WTC11 (cell line): ENCODE results near the gene STK39. TPM values are rescaled to one million over a fixed set of nuclear protein-coding genes. Genes with fewer than 3 reads are reported as not detected.

Source experiments
- ATAC-seq: fragments of 200-7000 bp; cut with Tn5 transposase; 2 replicates; pipeline ENCODE4 v1.10.0; 2021; ENCODE audit warnings: mild to moderate bottlenecking, moderate library complexity
- CTCF ChIA-PET: fragments of 300-600 bp; sonication (Branson Sonifier 250); formaldehyde crosslinking; loops from one replicate; lab custom pipeline; 2021; ENCODE audit warnings: antibody characterized with exemption; lab: Charles Lee
- POLR2A ChIA-PET: fragments of 350-600 bp; sonication (Branson Sonifier 250); formaldehyde crosslinking; loops from one replicate; lab custom pipeline; 2021; ENCODE audit warnings: antibody characterized with exemption; lab: Charles Lee
- DNase-seq: peaks from one replicate; pipeline ENCODE4 v3.0.0; 2021; ENCODE audit warnings: low spot score
- H3K27ac Mint-ChIP-seq: 2 replicates; pipeline ENCODE4 v1.8.0; 2021; ENCODE audit warnings: mixed read lengths
- H3K27me3 Mint-ChIP-seq: 2 replicates; pipeline ENCODE4 v1.8.0; 2021; ENCODE audit warnings: low read depth, mild to moderate bottlenecking, moderate library complexity, mixed read lengths
- H3K36me3 Mint-ChIP-seq: 2 replicates; pipeline ENCODE4 v1.8.0; 2021; ENCODE audit warnings: mixed read lengths
- H3K4me1 Mint-ChIP-seq: 2 replicates; pipeline ENCODE4 v1.8.0; 2022; ENCODE audit warnings: mixed read lengths
- H3K4me3 Mint-ChIP-seq: 2 replicates; pipeline ENCODE4 v1.8.0; 2021; ENCODE audit warnings: mild to moderate bottlenecking, moderate library complexity, mixed read lengths
- H3K9me3 Mint-ChIP-seq: 2 replicates; pipeline ENCODE4 v1.8.0; 2021; ENCODE audit warnings: mixed read lengths
- ARID4B ChIP-seq: sonication (generic); formaldehyde crosslinking; IDR thresholded peaks from 2 replicates; pipeline ENCODE4 v1.8.0; 2023; ENCODE audit warnings: missing genetic modification reagents, mild to moderate bottlenecking, borderline replicate concordance
- CREM ChIP-seq: sonication (generic); formaldehyde crosslinking; IDR thresholded peaks from 2 replicates; pipeline ENCODE4 v1.8.1; 2022; ENCODE audit warnings: mild to moderate bottlenecking, missing genetic modification reagents, moderate library complexity
- E2F4 ChIP-seq: sonication (generic); formaldehyde crosslinking; IDR thresholded peaks from 2 replicates; pipeline ENCODE4 v1.8.1; 2022; ENCODE audit warnings: low read depth, mild to moderate bottlenecking, moderate library complexity, missing genetic modification reagents, borderline replicate concordance
- EMX1 ChIP-seq: fragments of 250-450 bp; sonication (Bioruptor Pico); IDR thresholded peaks from 2 replicates; pipeline ENCODE4 v1.8.0; 2021; ENCODE audit warnings: mild to moderate bottlenecking
- FOXK1 ChIP-seq: sonication (generic); formaldehyde crosslinking; IDR thresholded peaks from 2 replicates; pipeline ENCODE4 v1.8.0; 2022; ENCODE audit warnings: mild to moderate bottlenecking, moderate library complexity, missing genetic modification reagents
- IRF1 ChIP-seq: sonication (generic); formaldehyde crosslinking; IDR thresholded peaks from 2 replicates; pipeline ENCODE4 v1.8.0; 2023; ENCODE audit warnings: missing genetic modification reagents
- JUN ChIP-seq: sonication (generic); formaldehyde crosslinking; IDR thresholded peaks from 2 replicates; pipeline ENCODE4 v1.8.0; 2023; ENCODE audit warnings: mild to moderate bottlenecking, missing genetic modification reagents
- MYBL2 ChIP-seq: sonication (generic); formaldehyde crosslinking; IDR thresholded peaks from 2 replicates; pipeline ENCODE4 v1.8.1; 2023; ENCODE audit warnings: mild to moderate bottlenecking, moderate library complexity, missing genetic modification reagents
- PRRX2 ChIP-seq: fragments of 250-450 bp; sonication (Bioruptor Pico); IDR thresholded peaks from 2 replicates; pipeline ENCODE4 v1.8.0; 2021; ENCODE audit warnings: mild to moderate bottlenecking
- RELA ChIP-seq: sonication (generic); formaldehyde crosslinking; IDR thresholded peaks from 2 replicates; pipeline ENCODE4 v1.8.1; 2022; ENCODE audit warnings: missing genetic modification reagents, mild to moderate bottlenecking, borderline replicate concordance
- TEAD4 ChIP-seq: sonication (generic); formaldehyde crosslinking; IDR thresholded peaks from 2 replicates; pipeline ENCODE4 v1.8.0; 2022; ENCODE audit warnings: mild to moderate bottlenecking, missing genetic modification reagents
- TP53 ChIP-seq: sonication (generic); formaldehyde crosslinking; IDR thresholded peaks from 2 replicates; pipeline ENCODE4 v1.8.1; 2023; ENCODE audit warnings: mild to moderate bottlenecking, missing genetic modification reagents
- ZNF138 ChIP-seq: sonication (generic); formaldehyde crosslinking; conservative IDR thresholded peaks from 2 replicates; pipeline ENCODE4 v1.8.1; 2022; ENCODE audit warnings: mild to moderate bottlenecking, moderate library complexity, missing genetic modification reagents
- ZNF396 ChIP-seq: fragments of 250-450 bp; sonication (Bioruptor Pico); IDR thresholded peaks from 2 replicates; pipeline ENCODE4 v1.8.0; 2021; ENCODE audit warnings: mild to moderate bottlenecking, moderate library complexity, borderline replicate concordance
- ZNF416 ChIP-seq: fragments of 250-450 bp; sonication (Bioruptor Pico); IDR thresholded peaks from 2 replicates; pipeline ENCODE4 v1.9.0; 2021; ENCODE audit warnings: mild to moderate bottlenecking, inconsistent platforms
- ZNF423 ChIP-seq: fragments of 250-450 bp; sonication (Bioruptor Pico); IDR thresholded peaks from 2 replicates; pipeline ENCODE4 v2.1.2; 2022; ENCODE audit warnings: mild to moderate bottlenecking, moderate library complexity
- total RNA-seq: library from RNA; stranded (reverse); gene quantifications from 3 replicates; pipeline ENCODE4 v1.2.3, GENCODE V29; 2021
- TF ChIP-seq, protein P1 (sequence below): fragments of 250-450 bp; sonication (Bioruptor Pico); conservative IDR thresholded peaks from 2 replicates; pipeline ENCODE4 v1.9.0; 2021; ENCODE audit warnings: mild to moderate bottlenecking
- TF ChIP-seq, protein P2 (sequence below): fragments of 200-600 bp; IDR thresholded peaks from 2 replicates; pipeline ENCODE4 v1.8.0; 2022; ENCODE audit warnings: antibody characterized with exemption
- TF ChIP-seq, protein P3 (sequence below): sonication (generic); formaldehyde crosslinking; conservative IDR thresholded peaks from 2 replicates; pipeline ENCODE4 v1.8.1; 2022; ENCODE audit warnings: mild to moderate bottlenecking, missing genetic modification reagents
- TF ChIP-seq, protein P4 (sequence below): sonication (generic); formaldehyde crosslinking; IDR thresholded peaks from 2 replicates; pipeline ENCODE4 v1.8.0; 2022; ENCODE audit warnings: mild to moderate bottlenecking, missing genetic modification reagents

STK39 gene
- total RNA-seq, 1 experiment from 2014 or later, result 20.5 TPM

DNA sequence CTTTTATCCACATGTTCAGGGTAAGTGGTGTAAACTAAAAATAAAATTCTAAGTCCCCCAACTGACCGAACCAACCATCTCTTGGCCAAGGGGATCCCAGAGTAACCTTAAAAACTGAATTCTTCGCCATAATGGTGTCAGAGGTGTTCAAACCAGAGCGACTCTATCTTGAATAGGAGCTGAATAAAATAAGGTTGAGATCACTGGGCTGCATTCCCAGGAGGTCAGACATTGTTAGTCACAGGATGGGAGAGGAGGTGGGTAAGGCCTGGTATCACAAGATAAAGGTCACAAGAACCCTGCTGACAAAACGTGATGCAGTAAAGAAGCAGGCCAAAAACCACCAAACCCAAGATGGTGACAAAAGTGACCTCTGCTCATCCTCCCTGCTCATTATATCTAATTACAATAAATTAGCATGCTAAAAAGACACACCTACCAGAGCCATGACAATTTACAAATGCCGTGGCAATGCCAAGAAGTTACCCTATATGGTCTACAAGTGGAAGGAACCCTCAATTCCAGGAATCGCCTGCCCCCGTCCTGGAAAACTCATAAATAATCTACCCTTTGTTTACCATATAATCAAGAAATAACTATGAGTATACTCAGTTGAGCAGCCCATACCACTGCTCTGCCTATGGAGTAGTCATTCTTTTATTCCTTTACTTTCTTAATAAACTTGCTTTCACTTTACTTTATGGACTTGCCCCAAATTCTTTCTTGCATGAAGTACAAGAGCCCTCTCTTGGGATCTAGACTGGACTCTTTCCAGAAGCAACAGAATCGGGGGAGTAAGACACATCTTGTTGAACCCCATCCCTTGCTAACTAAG, 302.4 kb downstream of the STK39 start (continued):
- TF ChIP-seq ARID4B (CRISPR knock-in tag) (no peak), TEAD4 (no peak)
- TF ChIP-seq, protein P1, sequence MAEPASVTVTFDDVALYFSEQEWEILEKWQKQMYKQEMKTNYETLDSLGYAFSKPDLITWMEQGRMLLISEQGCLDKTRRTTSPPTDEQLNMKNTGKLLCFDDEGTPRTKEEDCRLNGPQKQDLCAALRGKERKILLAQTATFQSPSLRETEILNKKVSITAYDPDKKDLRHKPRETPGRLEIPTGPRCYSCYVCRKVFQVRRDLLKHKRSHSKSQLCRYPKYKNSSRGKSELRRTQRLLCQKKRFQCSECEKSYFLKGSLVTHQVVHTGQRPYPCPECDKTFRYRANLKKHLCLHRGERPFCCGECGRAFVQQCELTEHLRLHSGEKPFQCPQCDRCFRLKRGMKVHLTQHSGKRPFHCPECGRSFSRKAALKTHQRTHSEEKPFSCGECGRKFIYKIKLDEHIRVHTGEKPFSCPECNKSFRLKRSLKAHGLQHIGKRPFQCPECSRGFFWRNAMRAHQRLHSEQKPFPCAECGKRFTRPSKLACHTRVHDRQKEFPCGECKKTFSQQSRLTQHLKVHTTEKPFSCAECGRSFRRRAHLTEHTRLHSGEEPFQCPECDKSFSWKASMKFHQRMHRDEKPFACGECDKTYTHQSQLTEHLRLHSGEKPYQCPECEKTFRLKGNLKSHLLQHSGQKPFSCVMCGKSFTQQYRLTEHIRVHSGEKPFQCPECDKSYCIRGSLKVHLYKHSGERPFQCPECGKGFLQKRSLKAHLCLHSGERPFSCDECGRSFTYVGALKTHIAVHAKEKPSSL (CRISPR knock-in tag), result no peak

DNA sequence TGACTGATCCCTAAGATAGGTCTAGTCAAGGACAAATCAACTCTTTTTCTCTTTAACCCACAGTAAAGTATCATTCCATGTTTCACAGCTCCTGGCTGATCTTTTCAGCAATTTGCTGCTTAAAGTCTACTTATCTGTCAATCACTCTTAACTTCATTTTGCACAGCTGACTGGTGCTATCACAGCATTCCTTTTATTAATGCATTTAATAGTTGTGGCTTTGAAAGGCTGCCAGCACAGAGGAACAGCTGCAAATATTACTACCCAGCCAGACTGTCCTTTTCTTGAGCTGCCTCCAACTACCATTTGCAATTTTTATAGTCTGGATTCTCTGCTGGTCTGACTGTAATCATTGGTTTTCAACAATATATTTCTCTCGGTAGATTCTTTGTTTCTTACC, 303.5 kb downstream of the STK39 start:
- ChIA-PET CTCF (interaction anchor here (0.7 kb wide), 1 partner anchor 679 kb away, joined by 3 read pairs; no protein-coding TSS in a partner anchor), POLR2A (no interaction called here)
- no peak for DNase-seq
- no peak for TF ChIP-seq EMX1 (CRISPR knock-in tag)
- TF ChIP-seq, protein P2, sequence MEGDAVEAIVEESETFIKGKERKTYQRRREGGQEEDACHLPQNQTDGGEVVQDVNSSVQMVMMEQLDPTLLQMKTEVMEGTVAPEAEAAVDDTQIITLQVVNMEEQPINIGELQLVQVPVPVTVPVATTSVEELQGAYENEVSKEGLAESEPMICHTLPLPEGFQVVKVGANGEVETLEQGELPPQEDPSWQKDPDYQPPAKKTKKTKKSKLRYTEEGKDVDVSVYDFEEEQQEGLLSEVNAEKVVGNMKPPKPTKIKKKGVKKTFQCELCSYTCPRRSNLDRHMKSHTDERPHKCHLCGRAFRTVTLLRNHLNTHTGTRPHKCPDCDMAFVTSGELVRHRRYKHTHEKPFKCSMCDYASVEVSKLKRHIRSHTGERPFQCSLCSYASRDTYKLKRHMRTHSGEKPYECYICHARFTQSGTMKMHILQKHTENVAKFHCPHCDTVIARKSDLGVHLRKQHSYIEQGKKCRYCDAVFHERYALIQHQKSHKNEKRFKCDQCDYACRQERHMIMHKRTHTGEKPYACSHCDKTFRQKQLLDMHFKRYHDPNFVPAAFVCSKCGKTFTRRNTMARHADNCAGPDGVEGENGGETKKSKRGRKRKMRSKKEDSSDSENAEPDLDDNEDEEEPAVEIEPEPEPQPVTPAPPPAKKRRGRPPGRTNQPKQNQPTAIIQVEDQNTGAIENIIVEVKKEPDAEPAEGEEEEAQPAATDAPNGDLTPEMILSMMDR, result no peak
- TF ChIP-seq TP53 (CRISPR knock-in tag), result no peak
- no peak for TF ChIP-seq IRF1 (CRISPR knock-in tag)
- no peak for TF ChIP-seq PRRX2 (CRISPR knock-in tag)
- TF ChIP-seq, protein P3, sequence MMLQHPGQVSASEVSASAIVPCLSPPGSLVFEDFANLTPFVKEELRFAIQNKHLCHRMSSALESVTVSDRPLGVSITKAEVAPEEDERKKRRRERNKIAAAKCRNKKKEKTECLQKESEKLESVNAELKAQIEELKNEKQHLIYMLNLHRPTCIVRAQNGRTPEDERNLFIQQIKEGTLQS, result no peak
- TF ChIP-seq, protein P4, sequence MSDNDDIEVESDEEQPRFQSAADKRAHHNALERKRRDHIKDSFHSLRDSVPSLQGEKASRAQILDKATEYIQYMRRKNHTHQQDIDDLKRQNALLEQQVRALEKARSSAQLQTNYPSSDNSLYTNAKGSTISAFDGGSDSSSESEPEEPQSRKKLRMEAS (CRISPR knock-in tag), result no peak
- no peak for TF ChIP-seq CREM (CRISPR knock-in tag)
- no peak for TF ChIP-seq ZNF396 (CRISPR knock-in tag)
- no peak for TF ChIP-seq ZNF138 (CRISPR knock-in tag)
- no peak for TF ChIP-seq E2F4 (CRISPR knock-in tag)
- TF ChIP-seq ZNF423 (CRISPR knock-in tag), result no peak
- TF ChIP-seq ZNF416, result no peak
- TF ChIP-seq FOXK1 (CRISPR knock-in tag), result no peak
- TF ChIP-seq TEAD4, result no peak
- TF ChIP-seq RELA (CRISPR knock-in tag), result no peak
- no peak for TF ChIP-seq MYBL2 (CRISPR knock-in tag)
- no peak for TF ChIP-seq JUN
- Mint-ChIP-seq H3K36me3 (no peaks in the 10 kb centered on the region), H3K9me3 (peaks cover 22% of the 10 kb centered on the region), H3K27ac (no peak overlapping the region), H3K4me3 (no peak overlapping the region), H3K4me1 (peaks cover 16% of the 10 kb centered on the region), H3K27me3 (no peaks in the 10 kb centered on the region)
- no peak for ATAC-seq
